Glomerular visceral epithelial cell (primary cell): Measurements from ENCODE around the gene KAT2B.
"Not testable (repeated sequence)": the region's sequence is repeated elsewhere in the genome, so short reads cannot be mapped to it uniquely, and the experiment has no call there.

Source experiments
- DNase-seq: peaks from one replicate; pipeline ENCODE4 v3.0.0-alpha.2; 2016; ENCODE audit errors: extremely low spot score

KAT2B gene

GRCh38 chr3:20039765-20040547, at the start of gene KAT2B:
Gene KAT2B (plus strand): TSS chr3:20040446. CDS start chr3:20040478, 32 bp downstream.
- peak; percentile 79 for DNase-seq

DNA sequence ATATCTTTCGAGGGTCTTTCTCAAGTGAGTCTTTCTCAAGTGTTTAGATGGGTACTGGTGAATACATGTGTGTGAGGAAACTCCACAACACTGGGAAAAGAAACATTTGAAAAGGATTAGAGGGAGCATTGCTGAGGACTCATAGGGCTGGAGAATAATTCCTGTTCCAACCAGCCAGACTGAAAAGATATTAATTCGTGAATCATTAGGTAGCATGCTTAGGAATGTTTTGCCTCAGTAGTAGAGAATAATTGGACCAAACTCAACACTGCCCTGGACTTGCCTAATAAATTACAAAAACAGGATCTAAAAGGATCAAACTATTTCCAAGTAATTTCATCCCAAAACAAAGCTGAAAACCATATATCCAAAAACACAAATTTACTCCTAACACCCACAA, 45.5 kb upstream of the KAT2B start:
- DNase-seq: no peak

DNA sequence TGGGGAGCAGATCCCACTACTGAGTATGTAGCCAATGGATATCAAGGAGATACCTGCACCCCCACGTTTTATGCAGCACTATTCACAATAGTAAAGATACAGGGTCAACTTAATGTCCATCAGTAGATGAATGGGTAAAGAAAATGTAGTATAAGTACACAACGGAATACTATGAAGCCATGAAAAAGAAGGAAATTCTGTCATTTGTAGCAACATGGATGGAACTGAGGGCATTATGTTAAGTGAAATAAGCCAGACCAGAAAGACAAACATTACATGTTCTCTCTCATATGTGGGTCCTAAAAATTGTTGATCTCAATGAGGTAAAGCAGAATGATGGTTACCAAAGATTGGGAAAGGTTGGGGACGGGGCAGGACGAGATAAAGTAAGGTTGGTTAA, 42.7 kb upstream of the KAT2B start:
- no peak for DNase-seq

DNA sequence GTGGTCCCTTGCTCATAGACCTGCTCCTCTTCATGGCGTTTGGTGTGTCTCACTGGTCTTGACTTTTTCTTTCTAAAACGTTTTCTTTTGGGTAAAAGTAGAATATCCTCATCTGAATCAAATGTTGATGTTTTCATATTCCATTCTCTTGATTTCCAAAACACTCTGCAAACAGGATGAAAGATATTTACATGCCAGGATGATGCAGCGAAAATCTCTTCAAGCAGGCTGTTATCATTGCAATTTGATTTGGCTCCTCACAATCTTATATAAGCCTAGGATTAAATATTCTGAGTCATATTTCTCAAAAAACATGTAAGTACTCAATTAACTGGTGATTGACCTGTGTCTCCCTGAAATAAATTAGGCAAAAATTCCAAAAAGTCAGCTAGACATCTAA, 38.3 kb upstream of the KAT2B start:
- no peak for DNase-seq

DNA sequence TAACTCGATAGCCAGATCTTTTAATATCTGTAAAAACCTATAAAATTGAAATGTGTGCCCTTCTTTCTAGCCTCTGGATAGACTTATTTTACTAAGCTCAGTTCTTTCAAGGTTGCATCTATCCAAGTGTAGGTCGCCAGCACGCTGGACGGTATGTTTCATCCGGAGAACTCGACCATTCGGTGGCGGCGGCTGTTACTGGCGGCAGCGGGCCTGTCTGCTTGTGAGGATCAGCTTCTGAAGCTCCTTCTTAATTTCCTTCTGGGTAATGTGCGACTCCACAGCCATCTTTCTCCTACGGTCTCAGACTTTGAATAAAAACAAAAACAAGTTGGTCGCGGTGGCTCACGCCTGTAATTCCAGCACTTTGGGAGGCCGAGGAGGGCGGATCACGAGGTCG, 32.3 kb upstream of the KAT2B start:
- DNase-seq: no peak

GRCh38 chr3:20008646-20009045, 31.6 kb upstream of the KAT2B start:
- DNase-seq: no peak

DNA sequence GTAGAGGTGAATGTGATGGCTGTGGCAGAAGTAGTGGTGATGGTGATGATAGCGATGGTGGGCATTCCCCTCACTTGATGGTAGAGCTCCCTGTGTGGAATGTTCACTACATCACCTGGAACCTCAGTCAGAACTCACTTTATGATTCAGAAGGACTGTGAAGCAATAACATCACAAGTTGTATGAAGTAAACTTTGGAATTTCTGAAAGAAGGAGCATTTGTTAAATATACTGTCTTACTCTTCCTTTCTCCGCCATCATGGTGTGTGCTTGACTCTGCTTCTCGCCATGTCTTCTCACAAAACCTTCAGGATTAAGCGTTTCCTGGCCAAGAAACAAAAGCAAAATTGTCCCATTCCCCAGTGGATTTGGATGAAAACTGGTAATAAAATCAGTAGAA, 28.1 kb upstream of the KAT2B start, which contains the start of gene PP2D1:
Gene PP2D1, minus strand, starts transcription at position 101 of the 400 bp plus-strand sequence. CDS start 192 bp downstream, outside the sequence.
- DNase-seq: no peak

- DNase-seq: no peak
These were observed 26.9 kb upstream of the KAT2B start for GRCh38 chr3:20013396-20013795.

DNA sequence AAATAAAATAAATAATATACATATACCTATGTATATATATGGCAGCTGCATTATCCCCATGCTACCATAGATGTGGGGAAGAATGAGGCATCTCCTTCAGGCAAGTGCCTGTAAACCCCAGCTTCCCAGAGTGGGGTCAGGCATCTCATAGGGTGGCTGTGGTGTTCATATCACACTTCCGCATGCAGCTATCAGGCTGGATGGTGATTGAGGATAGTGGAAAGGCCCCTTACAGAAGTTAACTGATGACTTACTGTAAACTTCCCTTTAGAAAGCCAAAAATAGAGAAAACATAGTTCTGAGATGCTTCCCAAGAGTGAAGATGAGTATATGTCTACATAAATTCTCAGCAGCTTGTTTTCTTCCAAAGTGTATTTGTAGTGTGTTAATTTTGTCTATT, 24.7 kb upstream of the KAT2B start:
- no peak for DNase-seq

DNA sequence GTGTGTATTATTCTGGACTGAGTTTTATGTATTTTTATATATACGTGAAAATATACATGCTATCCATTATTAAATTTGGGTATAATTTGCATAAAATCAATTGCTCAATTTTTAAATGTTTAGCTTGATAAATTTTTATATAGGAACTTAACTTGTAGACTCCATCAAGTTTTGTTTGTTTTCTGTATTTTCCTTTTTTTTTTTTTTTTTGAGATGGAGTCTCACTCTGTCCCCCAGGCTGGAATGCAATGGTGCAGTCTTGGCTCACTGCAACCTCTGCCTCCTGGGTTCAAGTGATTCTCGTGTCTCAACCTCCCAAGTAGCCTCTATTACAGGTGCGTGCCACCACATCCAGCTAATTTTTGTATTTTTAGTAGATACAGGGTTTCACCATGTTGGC, 24.2 kb upstream of the KAT2B start:
- not testable (repeated sequence) for DNase-seq

DNA sequence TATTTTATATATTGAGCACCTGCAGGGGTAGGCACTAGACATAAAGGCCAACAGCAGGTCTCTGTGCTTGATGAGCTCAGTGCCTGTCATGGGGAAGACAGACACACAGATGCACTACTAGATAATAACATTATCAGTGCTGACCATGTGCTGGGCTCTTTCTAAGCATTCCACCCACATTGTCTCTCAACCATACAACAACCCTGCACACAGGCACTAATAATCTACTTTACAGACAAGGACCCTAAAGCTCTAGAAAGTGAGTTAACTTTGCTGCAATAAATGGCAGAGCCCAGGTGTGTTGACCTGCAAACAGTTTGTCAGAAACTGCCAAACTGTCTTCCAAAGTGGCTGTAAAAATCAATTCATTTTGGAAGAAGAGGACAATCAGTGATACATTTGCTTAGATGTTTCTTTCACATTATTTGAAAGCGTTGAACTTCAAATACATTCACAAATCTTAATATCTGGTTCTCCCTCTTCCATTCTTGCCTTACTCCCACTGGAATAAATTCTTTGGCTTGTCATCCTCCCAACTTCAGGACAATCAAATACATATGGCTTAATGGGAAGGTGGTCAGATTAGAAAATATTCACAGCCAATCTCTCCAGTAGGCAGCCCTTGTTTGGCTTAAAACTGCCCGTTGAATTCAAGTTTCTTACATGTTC, 17.2 kb upstream of the KAT2B start:
- DNase-seq: no peak

DNA sequence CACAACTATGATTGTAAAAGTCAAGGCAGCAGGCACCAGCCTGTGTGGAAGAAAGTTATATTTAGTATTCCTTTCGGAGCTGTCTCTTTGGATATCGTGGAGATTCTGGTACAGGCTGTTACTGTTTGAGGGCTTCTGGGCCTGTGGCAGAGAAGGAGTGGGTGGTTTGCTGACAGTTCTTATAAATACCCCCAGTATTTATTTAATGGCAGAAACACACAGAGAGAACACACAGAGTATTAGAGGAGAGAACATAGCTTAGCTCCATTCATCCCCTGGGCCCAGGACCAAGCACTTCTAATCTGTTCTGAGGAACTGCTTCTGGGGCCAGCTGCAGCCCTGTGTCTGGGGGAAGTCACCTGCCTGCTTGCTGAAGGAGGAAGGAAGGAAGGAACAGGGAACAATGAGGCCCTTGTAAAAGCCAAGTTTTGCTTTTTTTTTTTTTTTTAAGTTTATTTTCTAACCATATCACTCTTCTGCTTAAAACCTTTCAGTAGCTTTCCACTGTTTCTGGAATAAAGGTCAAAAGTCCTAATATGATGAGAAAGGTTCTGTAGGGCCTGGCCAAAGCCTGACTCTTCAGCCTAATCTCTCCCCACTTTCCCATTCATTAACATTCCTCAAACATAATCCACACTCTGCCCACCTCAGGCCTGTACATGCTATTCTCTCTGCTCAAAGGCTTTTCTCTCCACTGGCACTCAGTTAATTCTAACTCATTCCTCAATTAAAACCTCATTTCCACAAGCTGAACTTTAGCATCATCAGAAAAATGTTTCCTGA, 16.4 kb upstream of the KAT2B start:
- no peak for DNase-seq

- no peak for DNase-seq
These were observed 13.1 kb upstream of the KAT2B start for GRCh38 chr3:20027136-20027535.

DNA sequence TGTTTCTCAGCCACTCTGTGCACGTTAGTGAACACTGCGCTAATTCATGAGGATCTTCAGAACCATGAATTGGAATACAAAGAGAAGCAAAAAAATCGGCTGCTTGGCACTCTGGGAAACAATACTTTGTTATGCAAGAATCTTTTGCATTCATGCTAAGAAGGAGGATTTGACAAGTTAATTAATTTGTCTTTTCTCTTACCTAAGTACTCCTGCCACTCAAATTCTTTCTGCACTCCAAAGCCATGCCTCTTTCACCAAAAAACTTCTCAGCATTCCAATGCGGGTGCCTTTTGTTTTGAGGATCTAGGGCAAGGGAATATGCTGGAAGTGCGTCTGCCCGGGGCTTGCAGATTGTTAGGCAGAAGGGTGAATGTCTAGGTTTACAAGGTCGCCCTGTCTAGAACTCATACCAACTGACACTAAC, 11.3 kb upstream of the KAT2B start:
- DNase-seq: no peak

- not testable (repeated sequence) for DNase-seq
These were observed 8.3 kb upstream of the KAT2B start for GRCh38 chr3:20031939-20032338.

GRCh38 chr3:20035019-20035418, 5.2 kb upstream of the KAT2B start:
- no peak for DNase-seq

- DNase-seq: no peak
These were observed 2.8 kb upstream of the KAT2B start for GRCh38 chr3:20037255-20037996.

- no peak for DNase-seq
These were observed 1.4 kb upstream of the KAT2B start for GRCh38 chr3:20038699-20039465.

DNA sequence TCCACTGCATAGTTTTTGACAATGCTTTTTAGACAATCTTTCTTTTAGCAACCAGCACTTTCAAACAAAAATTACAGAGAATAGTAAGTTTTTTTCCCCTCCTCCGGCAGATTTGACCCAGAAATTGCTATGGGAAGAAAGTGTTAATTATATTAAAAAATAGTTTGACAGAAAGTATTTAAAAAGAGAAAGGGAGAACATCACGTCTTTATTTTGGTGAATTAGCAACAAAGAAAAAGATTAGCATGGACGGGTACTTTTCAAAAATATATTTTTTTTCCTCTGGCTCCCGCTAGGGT, 831 bp upstream of the KAT2B start:
- no peak for DNase-seq

GRCh38 chr3:20040548-20041196, 426 bp downstream of the KAT2B start:
- peak; percentile 78 for DNase-seq
